ENCODE measurements around the gene TXNDC11.

- no peak for TF ChIP-seq CTCF (IDR thresholded peaks at IDR 0.05)
- TF ChIP-seq POLR2A (IDR thresholded peaks at IDR 0.05) = no peak
Measured at GRCh38 chr16:11755022-11755760, 12.5 kb upstream of the TXNDC11 start.
